GM18868 (cell line): ENCODE measurements around the gene PLA2G4E.

Experiments
- ATAC-seq: cut with Tn5 transposase; IDR thresholded peaks from one replicate; pipeline ENCODE4 v1.9.1; 2021; ENCODE audit warnings: mild to moderate bottlenecking, moderate library complexity; ENCODE audit not compliant: unreplicated experiment

Gene PLA2G4E

DNA sequence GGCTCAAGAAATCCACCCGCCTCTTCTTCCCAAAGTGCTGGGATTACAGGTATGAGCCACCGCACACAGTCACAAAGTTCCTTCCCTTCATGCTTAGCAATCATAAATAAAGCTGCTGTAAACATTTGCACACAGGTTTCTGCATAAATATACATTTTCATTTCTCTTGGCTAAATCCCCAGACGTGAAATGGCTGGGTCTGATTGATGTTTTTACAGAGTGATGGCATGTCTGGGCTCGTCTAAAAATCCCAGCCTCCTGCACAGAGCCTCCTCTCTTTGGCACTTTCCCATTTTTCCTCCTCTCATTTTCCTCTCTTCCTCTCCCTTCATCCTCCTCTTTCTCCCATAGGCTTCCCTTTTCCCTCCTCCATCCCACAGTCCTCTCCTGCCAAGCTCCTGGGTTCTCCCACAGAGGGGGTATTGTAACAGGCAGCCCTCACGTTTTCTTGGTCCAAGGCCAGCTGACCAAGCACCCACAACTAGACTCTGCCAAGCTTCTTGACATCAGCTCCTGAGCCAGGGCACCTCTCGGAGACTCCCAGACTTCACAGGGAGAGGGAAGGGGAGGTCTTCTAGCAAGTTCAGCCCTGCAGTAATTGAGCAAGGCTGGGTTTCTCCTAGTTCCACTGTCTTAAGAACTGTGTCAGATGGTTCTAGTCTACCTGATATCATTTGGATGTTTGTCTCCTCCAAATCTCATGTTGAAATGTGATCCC is 10.5 kb upstream of the PLA2G4E start:
- ATAC-seq, result no peak

DNA sequence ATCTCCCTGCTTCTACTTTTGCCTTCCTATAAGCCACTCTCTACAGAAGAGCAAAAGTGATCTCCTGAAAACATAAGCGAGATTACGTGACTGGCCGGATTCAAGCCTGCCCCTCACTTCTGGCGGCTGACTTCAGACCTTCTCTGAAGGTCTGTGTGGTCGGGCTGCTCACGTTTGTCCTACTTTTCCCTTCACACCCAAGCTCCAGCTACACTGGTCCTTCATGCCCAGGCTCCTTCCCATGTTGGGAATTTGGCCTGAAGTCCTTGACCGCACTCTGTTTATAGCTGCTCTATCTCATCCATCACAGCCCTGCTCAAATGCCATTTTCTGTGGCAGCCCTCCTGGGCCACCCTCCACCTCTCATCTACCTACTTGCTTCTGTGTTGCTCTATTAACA is 6.7 kb upstream of the PLA2G4E start:
- ATAC-seq, result no peak

DNA sequence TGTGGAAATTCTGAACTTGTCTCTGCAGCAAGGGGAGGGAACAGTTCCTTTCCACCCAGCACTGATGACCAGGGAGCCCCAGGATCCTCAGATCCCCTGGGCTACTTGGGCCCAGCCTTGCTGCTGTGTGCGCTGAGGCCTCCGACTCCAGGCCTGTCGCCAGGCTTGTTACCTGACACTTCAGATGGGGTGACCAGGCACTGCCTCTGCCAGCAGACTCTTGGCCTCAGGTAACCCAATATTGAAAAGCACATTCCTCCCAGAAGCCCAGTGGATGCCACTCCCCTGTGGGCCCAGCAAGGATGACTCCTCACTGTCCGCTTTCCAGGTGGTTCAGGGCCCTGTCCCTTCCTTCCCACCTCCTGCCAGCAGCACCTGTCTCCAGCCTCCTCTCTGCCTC is 3.5 kb upstream of the PLA2G4E start:
- no peak for ATAC-seq

DNA sequence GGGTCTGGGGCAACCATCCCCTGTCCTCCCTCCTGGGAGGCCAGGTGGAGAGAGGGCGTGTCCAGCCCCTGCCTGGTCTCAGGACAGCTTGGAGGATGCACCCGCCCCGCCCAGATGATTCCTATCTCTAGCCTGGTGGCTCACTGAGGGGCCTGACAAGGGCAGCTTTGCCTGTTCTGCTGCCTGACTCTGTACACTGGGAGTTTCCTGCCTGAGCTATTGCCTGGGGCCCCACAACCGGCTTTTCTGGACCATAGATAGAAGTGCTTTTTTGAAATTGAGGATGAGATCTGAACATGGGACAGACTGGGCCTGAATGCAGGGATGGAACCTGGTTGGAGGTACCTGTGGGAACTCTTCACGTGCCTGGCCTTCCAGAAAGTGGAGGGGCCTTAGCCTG is 751 bp upstream of the PLA2G4E start:
- no peak for ATAC-seq

DNA sequence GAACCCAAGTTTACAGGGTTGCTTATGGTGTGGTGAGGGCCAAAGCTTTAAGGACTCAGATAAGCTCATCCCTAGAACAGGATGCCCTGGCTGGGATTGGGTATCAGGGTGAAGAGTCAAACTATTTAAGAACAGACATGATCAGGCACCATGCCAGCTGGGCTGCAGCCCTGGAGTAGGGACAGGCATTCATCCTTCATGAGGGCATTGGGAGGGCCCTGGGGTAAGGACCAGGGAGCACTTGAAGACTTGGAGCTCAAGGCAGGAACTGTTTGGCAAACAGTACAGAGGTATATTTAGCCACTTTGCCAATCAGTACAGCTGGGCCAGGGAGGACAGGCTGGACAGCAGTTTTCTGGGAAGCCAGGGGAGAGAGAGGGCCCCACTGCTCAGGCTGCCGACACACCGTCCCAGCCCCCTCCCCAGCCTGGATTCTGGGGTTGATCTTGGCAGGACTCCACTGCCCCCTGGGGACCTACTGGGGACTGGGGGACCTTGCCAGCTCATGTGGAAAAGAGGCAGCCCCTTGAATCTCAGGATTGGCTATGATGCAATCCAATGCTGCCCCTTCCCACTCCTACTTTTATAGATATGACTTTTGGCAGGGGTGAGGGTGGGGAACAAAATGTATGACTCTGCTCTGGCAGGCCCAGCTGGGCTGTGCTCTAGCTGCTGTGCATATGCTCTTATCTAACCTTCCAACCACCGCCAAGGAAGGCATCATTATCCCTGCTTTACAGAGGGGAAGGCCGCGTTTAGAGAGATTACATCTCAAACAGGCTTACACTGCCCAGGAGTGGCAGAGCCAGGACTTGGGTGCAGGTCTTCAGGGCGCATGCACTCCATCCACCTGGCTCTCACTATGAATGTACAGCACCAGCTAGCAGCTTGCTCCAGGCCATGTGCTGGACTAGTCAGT is 2.3 kb downstream of the PLA2G4E start:
- ATAC-seq, result no peak

DNA sequence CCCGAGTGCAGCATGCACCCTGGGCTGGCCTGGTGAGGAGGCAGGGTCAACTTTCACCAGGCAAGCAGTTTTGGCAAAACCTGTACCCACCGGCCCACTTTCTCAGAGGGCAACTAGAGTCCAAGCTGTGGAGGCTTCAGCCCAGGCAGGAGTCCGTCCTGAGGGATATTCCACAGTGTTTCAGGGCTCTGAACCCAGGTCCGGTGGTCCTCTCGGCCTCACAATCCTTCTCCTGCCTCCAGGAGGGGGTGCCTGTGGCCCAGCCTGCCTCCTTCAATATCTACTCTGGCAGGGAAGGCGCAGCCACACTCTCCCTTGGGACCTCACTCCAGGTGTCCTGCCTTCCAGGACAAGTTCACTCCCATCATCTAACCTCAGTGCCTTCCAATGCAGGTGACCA is 3.9 kb downstream of the PLA2G4E start:
- ATAC-seq, result no peak

DNA sequence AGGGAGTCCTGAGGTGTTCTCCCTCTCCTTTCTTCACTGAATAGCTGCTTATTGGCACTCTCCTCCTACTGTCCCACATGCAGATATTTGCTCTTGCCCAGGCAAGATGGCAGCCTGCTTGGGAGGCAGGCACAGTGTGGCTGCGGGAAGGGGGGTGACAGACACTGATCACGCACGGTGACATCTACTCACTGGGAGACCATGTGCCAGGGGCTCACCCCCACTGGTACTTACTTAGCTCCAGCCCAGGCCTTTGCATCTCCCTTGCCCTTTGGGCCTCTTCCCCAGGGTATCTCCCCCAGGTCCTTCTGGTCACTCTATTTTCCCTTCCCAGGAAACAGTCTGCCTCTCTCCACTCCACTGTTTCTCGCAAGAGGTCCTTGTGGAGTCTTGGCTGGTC is 6.4 kb downstream of the PLA2G4E start:
- ATAC-seq, result no peak

DNA sequence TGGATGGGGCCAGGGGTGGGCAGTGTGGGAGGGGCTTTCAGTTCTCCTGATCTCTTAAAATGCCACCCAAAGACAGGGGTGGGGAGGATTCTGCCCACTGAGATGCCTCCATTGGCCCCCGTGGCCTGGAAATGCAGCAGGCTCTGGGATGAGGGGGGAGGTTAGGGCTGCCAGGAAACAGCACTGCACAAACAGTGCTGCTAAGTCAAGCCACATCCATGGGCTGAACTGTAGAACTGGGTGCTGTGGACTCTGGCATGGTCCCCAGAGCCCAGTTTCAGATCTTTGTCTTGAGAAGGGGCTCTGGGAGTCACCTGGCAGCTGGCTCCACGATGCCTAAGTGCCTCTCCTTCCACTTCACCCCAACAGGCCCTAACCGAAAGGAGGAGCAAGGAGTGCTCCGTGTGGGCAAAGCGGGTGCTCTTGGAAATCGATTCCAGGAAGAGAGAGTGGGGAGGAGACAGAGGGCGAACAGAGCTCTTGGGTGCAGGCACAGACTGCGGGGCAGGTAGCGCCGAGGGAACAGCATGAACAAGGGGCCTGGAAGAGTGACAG is 7.8 kb downstream of the PLA2G4E start:
- no peak for ATAC-seq

DNA sequence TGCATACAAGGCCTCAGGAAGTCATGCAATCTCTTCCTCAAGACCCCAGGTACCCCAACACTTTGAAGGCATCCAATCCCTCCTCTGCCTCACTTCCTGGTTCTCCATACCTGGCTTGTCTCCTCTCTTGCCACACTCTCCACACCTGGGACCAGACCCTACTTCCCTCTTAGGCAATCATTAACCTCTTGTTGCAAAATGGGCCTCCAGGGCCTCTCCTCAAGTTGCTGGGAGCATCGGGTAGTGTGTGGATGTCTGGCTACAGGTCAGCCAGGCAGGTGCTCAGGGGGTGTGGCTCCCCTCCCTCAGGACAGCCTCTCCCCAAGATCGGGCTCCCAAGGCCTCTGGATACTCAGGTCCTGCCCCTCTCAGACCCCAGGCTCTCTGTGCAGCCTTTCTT is 8.6 kb downstream of the PLA2G4E start:
- ATAC-seq, result no peak

DNA sequence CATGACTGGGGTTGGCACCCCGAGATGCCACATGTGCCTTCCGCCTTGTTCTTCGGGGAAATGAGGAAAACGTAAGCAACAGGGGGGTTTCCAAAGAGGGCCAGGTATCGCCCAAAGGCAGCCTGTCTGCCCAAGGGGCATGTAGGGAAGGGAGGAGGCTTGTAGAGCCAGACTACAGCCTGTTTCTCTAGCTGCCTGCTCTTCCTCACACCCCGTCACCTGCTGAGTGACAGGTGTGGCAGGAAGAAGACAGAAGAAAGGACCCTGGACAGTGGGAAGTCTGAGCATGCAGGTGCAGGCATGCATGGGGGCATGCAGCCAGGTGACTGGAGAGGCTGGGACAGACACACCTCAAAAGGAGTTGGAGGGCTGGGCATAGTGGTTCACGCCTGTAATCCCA is 9.8 kb downstream of the PLA2G4E start:
- ATAC-seq, result no peak

DNA sequence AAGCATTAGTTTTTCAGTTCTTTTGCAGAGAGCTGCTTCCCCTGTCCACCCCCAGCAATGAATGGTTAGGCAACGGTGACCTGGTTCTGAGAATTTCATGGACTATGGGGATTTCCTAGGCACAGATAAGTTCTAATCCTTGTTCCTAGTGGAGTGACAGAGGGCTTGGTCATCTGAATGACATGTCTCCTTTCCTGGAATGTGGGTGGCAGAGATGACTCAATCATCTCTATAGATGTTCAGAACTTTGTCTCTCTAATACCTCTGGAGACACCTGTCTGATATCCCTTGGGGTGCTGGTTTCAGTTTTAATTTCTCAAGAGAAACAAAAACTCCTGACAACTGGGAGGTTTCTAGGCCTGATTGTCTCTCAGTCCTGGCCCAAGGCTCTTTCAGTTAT is 10.4 kb downstream of the PLA2G4E start:
- peak; percentile 58 for ATAC-seq

DNA sequence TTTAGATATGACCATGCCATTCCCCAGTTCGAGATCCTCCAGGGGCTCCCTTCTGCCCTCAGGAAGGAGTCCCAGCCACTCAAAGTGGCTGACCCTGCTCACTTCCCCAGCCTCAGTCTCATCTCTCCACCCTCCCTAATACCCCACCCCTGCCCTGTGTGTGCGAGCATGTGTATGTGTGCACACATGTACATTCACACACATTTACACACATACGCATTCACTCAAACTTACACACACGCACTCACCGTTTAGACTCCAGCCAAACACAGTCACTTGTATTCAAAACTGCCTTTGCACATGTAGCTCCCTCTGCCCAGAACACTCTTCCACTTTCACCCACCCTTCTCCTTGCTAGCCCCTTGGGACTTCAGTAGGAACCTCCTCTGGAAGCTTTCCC is 11.4 kb downstream of the PLA2G4E start:
- ATAC-seq, result no peak

DNA sequence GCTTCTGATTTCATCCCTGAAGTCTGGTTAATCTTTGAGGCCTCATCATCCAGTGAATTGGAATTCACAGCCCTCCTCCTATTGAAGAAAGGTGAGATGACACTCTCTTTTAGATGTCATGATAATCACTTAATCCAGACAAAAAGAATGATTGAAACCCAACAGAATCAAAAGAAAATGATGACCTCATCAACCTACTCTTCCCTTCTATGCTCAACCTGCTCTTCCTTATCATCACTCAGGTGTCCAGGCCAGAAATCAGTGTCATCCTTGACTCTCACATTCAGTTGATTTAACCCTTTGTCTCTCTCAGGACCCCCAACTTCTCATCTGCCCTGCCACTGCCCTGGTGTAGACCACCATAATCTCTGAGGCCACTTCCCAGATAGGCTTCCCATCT is 11.8 kb downstream of the PLA2G4E start:
- no peak for ATAC-seq

DNA sequence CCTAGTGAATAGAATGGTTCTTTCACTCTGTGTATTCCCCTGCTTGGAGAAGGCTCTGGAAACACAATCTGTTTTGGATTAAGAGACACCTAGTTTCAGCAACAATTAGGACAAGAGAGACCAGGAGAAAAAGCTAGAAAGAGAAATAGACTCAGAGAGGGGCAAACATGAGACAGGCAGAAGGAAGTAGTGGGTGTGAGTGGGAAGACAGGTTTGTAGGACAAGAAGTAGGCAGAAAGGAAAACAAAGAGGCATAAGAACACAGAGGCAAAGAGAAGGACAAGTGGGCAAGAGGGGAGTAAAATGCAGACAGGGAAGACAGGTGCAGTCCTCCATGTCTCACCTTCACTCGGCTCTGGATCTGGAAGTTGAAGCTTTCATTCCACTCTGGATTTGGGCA is 13.5 kb downstream of the PLA2G4E start:
- no peak for ATAC-seq

DNA sequence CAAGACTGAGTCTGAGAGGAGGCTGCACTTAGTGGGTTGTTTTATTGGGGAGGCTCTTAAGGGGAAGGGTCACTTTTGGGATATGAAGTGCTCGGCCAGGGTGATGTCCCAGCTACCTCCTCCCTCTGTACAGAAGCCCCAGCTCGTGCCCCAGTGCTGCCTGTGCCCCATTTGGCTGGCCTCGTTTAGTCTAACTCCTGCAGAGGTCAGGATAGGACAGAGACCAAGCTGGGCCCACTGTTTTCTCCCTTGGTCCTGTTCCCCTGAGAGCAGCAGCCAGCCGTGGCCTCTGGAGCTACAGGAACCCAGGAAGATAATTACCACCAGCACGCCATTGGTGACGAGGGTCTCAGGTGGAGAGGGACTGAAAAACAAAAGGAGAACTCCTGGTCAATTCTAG is 18.5 kb downstream of the PLA2G4E start:
- ATAC-seq, result no peak

DNA sequence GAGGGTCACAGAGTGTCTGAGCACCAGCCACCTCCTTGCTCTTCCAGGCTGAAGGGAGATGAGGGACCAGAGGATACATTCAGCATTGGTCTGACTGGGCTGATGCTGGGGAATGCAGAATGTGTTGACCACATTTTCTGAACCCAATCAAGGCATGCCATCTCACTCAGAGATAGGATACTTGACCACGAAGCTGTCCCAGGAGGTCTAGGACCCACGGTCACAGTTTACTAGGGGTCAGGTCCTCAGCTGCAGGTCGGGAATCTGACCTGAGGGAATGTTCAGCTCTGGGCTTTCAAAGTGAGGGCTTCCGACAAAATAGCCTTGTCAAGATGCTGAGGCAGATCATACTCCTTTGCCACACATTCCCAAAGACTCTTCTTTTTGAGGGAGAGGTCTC is 19.6 kb downstream of the PLA2G4E start:
- ATAC-seq, result no peak

DNA sequence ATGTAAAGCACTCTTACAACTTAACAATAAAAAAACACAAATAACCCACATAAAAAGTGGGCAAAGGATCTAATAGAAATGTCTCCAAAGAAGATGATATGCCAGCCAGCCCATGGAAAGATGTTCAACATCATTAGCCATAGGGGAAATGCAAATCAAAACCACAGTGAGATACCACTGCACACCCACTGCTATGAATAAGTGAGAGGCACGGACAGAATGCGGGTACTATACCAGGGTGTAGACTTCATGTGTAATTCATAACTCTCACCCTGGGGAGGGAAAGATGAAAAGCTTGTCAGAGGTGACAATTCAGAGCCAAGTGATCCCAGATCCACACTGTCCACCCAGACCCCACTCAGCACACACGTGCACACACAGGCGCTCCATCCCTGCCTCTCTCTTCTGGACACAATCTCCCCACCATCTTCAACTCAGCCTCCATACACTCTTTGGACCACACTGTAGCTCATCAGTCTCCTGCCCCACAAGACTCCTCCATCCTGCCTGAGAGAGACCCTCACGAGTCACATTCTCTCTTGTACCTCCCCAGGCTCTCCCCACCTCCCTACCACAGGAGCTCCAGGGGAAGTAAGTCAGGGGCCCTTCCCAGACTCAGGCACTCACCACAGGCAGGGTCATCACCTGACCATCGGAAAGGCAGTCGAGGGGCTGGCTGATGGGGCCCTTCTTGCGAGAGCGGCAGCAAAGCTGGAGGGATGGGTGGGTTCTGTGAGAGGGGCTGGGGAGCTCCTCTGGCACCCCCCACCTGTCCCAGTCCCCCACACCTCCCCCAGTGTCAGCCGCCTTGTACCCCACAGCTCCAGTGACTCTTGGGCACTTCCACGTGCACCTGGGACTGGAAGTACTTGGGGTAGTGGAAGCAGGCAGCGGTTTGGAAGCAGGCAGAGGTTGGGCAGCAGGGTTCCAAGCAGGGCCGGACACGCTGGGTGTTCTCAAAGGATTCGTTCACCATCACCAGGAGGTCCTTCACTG is 21.3 kb downstream of the PLA2G4E start:
- ATAC-seq, result no peak

DNA sequence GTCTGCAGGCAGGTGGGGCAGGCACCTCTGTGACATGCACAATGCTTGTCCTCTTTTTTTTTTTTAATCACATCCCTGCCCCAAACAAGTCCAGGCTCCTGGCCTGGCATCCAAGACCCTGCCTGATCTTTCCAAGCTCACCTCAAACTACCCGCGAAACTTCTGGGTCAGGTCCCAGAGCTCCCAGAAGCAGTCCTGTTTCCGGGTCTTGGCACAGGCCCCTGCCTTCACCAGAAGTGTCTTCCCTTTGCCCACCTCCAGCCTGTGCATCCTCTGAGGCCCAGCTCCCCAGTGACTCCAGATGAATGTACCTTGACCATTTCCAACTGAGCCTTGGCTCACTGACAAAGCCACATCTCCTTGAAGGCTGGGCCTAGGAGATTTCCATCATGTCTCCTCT is 23.0 kb downstream of the PLA2G4E start:
- ATAC-seq, result no peak

DNA sequence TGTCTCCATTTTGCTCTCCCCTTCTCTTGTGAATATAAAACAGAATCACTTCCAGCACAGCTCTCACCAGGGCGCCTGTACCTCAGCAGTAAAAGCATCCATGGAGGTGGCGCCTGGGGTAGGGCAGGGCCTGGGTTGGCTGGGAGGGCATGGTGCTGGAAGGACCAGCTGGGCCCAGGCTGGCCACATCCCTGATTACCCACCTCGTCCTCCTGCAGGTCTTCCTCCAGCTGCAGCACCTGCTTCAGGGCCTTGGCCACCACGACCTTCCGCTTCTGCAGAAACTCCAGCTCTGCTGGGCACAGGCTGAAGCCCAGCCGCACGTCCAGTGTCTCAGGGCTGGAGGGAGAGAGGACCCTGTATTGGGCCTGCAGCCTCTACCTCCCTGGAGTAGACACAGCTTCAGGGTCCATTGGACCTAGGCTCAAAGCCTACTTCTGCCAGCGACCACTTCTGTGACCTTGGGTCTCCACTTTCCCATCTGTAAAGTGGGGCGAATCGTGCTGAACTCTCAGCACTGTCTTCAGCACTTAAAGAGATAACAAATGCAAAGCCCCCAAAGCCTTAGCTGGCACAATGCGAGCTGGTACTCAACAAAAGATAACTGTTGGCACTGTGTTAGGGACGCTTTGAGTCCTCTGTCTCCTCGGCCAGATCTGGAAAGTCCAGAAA is 23.8 kb downstream of the PLA2G4E start:
- ATAC-seq, result no peak

DNA sequence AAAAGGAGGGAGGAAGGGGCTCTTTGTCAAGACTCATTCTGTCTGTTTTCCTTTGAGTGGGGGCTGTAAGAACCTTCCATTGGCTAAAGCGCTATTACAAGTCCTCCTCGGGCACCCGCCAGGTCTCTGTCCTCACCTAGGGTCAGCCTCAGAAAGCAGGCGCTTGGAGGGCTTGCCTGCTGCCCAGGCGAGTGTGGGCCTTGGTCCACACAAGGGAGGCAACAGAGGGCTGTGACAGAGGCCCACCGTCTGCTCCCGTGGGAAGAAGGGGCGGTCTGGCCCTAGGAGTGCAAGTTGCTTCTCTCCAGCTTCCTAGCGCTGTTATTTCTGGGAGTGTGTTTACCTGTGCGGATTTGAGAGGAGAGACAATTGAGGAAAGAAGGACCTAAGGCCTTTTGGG is 24.5 kb downstream of the PLA2G4E start:
- no peak for ATAC-seq
